ENCODE data around the gene BSX.

The BSX gene

DNA sequence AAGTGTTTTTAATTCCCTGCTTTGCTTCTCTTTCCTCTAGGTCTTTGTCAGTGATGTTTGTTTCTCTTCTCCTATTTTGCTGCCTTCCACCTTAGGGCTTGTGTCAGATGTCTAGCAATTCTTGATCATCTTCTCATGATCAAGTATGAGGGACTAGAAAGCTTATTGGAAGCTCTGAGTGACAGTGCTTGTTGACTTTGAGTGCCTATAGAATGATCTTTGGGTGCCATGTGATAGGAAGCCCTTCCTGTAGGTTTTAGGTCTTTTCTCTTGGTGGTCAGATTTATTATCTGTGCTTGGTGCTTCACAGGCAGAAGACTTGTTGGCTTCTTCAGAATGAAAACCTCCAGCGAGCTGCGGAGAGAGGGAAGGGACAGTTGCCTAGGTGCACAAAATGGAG lies 43.1 kb downstream of the BSX start:
- Histone ChIP-seq H3K27me3 (ENCODE audit: insufficient read depth, poor library complexity, severe bottlenecking) (no peaks in the 10 kb centered on the region), H3K27ac (replicated peaks) (no peak overlapping the region), H3K4me3 (replicated peaks; ENCODE audit: insufficient read depth, low read length) (no peak overlapping the region)
- TF ChIP-seq, protein P1, sequence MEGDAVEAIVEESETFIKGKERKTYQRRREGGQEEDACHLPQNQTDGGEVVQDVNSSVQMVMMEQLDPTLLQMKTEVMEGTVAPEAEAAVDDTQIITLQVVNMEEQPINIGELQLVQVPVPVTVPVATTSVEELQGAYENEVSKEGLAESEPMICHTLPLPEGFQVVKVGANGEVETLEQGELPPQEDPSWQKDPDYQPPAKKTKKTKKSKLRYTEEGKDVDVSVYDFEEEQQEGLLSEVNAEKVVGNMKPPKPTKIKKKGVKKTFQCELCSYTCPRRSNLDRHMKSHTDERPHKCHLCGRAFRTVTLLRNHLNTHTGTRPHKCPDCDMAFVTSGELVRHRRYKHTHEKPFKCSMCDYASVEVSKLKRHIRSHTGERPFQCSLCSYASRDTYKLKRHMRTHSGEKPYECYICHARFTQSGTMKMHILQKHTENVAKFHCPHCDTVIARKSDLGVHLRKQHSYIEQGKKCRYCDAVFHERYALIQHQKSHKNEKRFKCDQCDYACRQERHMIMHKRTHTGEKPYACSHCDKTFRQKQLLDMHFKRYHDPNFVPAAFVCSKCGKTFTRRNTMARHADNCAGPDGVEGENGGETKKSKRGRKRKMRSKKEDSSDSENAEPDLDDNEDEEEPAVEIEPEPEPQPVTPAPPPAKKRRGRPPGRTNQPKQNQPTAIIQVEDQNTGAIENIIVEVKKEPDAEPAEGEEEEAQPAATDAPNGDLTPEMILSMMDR (IDR thresholded peaks at IDR 0.05; ENCODE audit: insufficient read depth, low read length): no peak
- TF ChIP-seq POLR2AphosphoS5 (IDR thresholded peaks at IDR 0.05; ENCODE audit: low read depth): no peak
- TF ChIP-seq, protein P2, sequence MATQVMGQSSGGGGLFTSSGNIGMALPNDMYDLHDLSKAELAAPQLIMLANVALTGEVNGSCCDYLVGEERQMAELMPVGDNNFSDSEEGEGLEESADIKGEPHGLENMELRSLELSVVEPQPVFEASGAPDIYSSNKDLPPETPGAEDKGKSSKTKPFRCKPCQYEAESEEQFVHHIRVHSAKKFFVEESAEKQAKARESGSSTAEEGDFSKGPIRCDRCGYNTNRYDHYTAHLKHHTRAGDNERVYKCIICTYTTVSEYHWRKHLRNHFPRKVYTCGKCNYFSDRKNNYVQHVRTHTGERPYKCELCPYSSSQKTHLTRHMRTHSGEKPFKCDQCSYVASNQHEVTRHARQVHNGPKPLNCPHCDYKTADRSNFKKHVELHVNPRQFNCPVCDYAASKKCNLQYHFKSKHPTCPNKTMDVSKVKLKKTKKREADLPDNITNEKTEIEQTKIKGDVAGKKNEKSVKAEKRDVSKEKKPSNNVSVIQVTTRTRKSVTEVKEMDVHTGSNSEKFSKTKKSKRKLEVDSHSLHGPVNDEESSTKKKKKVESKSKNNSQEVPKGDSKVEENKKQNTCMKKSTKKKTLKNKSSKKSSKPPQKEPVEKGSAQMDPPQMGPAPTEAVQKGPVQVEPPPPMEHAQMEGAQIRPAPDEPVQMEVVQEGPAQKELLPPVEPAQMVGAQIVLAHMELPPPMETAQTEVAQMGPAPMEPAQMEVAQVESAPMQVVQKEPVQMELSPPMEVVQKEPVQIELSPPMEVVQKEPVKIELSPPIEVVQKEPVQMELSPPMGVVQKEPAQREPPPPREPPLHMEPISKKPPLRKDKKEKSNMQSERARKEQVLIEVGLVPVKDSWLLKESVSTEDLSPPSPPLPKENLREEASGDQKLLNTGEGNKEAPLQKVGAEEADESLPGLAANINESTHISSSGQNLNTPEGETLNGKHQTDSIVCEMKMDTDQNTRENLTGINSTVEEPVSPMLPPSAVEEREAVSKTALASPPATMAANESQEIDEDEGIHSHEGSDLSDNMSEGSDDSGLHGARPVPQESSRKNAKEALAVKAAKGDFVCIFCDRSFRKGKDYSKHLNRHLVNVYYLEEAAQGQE (IDR thresholded peaks at IDR 0.05; ENCODE audit: insufficient replicate concordance, low read depth): no peak
- TF ChIP-seq SPI1 (IDR thresholded peaks at IDR 0.05; ENCODE audit: borderline replicate concordance, low read depth): no peak
- TF ChIP-seq GABPA (IDR thresholded peaks at IDR 0.05; ENCODE audit: low read depth): no peak
- no peak for DNase-seq (ENCODE audit: low read depth in 1 of 2, low spot score in 1 of 2)

DNA sequence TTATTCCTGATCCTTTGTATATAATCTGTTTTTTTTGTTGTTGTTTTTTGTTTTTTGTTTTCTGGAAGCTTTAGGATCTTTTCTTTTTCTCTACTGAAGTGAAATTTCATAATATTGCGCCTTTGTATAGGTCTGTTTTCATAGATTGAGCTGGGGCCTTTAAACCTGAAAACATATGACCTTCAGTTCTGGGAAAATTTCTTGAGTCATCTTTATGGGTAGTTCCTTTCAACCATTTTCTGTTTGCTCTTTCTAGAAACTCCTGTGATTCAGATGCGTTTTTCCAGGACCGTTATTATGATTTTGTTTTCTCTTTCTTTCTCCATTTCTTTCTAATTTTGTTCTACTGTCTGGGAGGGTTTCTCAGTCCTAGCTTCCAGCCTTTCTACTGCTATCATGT lies 43.7 kb downstream of the BSX start:
- TF ChIP-seq SPI1 (IDR thresholded peaks at IDR 0.05; ENCODE audit: borderline replicate concordance, low read depth) (no peak), POLR2AphosphoS5 (IDR thresholded peaks at IDR 0.05; ENCODE audit: low read depth) (no peak), GABPA (IDR thresholded peaks at IDR 0.05; ENCODE audit: low read depth) (no peak)
- TF ChIP-seq, protein P2 (IDR thresholded peaks at IDR 0.05; ENCODE audit: insufficient replicate concordance, low read depth): no peak
- TF ChIP-seq, protein P1 (IDR thresholded peaks at IDR 0.05; ENCODE audit: insufficient read depth, low read length): no peak
- no peak overlapping the region for H3K4me3 ChIP-seq (replicated peaks; ENCODE audit: insufficient read depth, low read length)
- H3K27me3 ChIP-seq (ENCODE audit: insufficient read depth, poor library complexity, severe bottlenecking): no peaks in the 10 kb centered on the region
- H3K27ac ChIP-seq (replicated peaks): no peak overlapping the region
- no peak for DNase-seq (ENCODE audit: low read depth in 1 of 2, low spot score in 1 of 2)

DNA sequence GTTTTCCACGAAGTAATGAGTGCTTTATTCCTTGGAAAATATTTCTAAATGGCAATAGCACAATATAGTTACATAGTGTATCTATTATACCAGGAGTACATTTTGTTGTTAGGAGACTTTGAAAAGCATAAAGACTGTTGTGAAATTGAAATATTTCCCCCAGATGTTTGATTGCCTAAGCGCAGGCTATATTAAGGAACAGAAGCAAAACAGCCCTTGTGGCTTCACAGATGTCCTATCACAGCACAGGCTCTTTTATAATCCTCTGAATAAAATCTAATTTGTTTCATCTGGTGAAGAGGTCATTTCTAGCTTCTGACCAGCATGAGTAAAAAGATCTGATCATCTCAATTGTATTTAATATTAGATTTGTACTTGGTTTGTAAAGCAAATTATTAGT lies 48.2 kb downstream of the BSX start:
- H3K27me3 ChIP-seq (ENCODE audit: insufficient read depth, poor library complexity, severe bottlenecking): no peaks in the 10 kb centered on the region
- no peak overlapping the region for H3K27ac ChIP-seq (replicated peaks)
- TF ChIP-seq POLR2AphosphoS5 (IDR thresholded peaks at IDR 0.05; ENCODE audit: low read depth): no peak
- no peak for TF ChIP-seq GABPA (IDR thresholded peaks at IDR 0.05; ENCODE audit: low read depth)
- TF ChIP-seq, protein P2 (IDR thresholded peaks at IDR 0.05; ENCODE audit: insufficient replicate concordance, low read depth): no peak
- TF ChIP-seq SPI1 (IDR thresholded peaks at IDR 0.05; ENCODE audit: borderline replicate concordance, low read depth): no peak
- TF ChIP-seq, protein P1 (IDR thresholded peaks at IDR 0.05; ENCODE audit: insufficient read depth, low read length): no peak
- H3K4me3 ChIP-seq (replicated peaks; ENCODE audit: insufficient read depth, low read length): no peak overlapping the region
- DNase-seq (ENCODE audit: low read depth in 1 of 2, low spot score in 1 of 2): no peak
